Astrocyte (in vitro differentiated cells and primary cell): Measurements from ENCODE around the gene SPIRE1. TPM values are rescaled to one million over a fixed set of nuclear protein-coding genes. Genes with fewer than 3 reads are reported as not detected.
A peak's percentile ranks its signal among the peaks of the same experiment; 100 is the strongest.

ENCODE experiments used
- DNase-seq: peaks from one replicate; pipeline ENCODE4 v3.0.0-alpha.2; 2010; ENCODE audit warnings: low read depth
- FAIRE-seq: peaks from 2 replicates; lab custom pipeline; 2011; peaks lifted over from hg19 to GRCh38; lab: Jason Lieb, UNC
- H2AFZ ChIP-seq: 2 replicates; pipeline ENCODE4 v1.6.0; 2012; ENCODE audit warnings: low read depth, low read length, inconsistent platforms
- H3K27ac ChIP-seq: 2 replicates; pipeline ENCODE4 v1.5.1; 2011; ENCODE audit warnings: low read depth, low read length, inconsistent platforms
- H3K27me3 ChIP-seq: 2 replicates; pipeline ENCODE4 v1.6.0; 2011; ENCODE audit warnings: low read length, inconsistent platforms; ENCODE audit not compliant: insufficient read depth
- H3K36me3 ChIP-seq: 2 replicates; pipeline ENCODE4 v1.5.1; 2011; ENCODE audit warnings: low read length, inconsistent platforms; ENCODE audit not compliant: insufficient read depth
- H3K4me1 ChIP-seq: 2 replicates; pipeline ENCODE4 v1.5.1; 2011; ENCODE audit warnings: low read length, inconsistent platforms; ENCODE audit not compliant: insufficient read depth
- H3K4me2 ChIP-seq: 2 replicates; pipeline ENCODE4 v1.6.0; 2012; ENCODE audit warnings: low read length, inconsistent platforms
- H3K4me3 ChIP-seq: 2 replicates; pipeline ENCODE4 v1.5.1; 2011; ENCODE audit warnings: low read depth, mild to moderate bottlenecking, low read length, inconsistent platforms; ENCODE audit not compliant: insufficient read depth
- H3K79me2 ChIP-seq: 2 replicates; pipeline ENCODE4 v1.6.0; 2012; ENCODE audit warnings: mild to moderate bottlenecking, low read length, inconsistent platforms; ENCODE audit not compliant: insufficient read depth
- H3K9ac ChIP-seq: 2 replicates; pipeline ENCODE4 v1.6.0; 2012; ENCODE audit warnings: mild to moderate bottlenecking, low read length, inconsistent platforms
- H3K9me3 ChIP-seq: 2 replicates; pipeline ENCODE4 v1.5.1; 2012; ENCODE audit warnings: low read depth, mild to moderate bottlenecking, low read length, inconsistent platforms; ENCODE audit not compliant: insufficient read depth
- H4K20me1 ChIP-seq: 2 replicates; pipeline ENCODE4 v1.6.0; 2012; ENCODE audit warnings: low read length, inconsistent platforms; ENCODE audit not compliant: insufficient read depth
- H3K27ac Mint-ChIP-seq: one replicate; pipeline ENCODE4 v1.8.0; 2021; ENCODE audit warnings: mild to moderate bottlenecking, mixed read lengths; ENCODE audit not compliant: unreplicated experiment
- H3K27me3 Mint-ChIP-seq: one replicate; pipeline ENCODE4 v1.8.0; 2021; ENCODE audit warnings: low read depth, mixed read lengths; ENCODE audit not compliant: unreplicated experiment
- H3K36me3 Mint-ChIP-seq: one replicate; pipeline ENCODE4 v1.8.0; 2021; ENCODE audit warnings: low read depth, mixed read lengths; ENCODE audit not compliant: unreplicated experiment
- H3K4me1 Mint-ChIP-seq: one replicate; pipeline ENCODE4 v1.8.0; 2021; ENCODE audit warnings: low read depth, mixed read lengths; ENCODE audit not compliant: unreplicated experiment
- H3K4me3 Mint-ChIP-seq: one replicate; pipeline ENCODE4 v1.8.0; 2021; ENCODE audit warnings: mild to moderate bottlenecking, moderate library complexity, mixed read lengths; ENCODE audit not compliant: unreplicated experiment
- H3K9me3 Mint-ChIP-seq: one replicate; pipeline ENCODE4 v1.8.0; 2021; ENCODE audit warnings: mild to moderate bottlenecking, mixed read lengths; ENCODE audit not compliant: unreplicated experiment
- EZH2 ChIP-seq: IDR thresholded peaks from 2 replicates; pipeline ENCODE4 v1.6.1; 2012; ENCODE audit warnings: mild to moderate bottlenecking, low read length, inconsistent platforms; ENCODE audit not compliant: insufficient read depth
- total RNA-seq: library from RNA; stranded (reverse); gene quantifications from 2 replicates; pipeline ENCODE4 v1.2.1, GENCODE V29; 2021
- TF ChIP-seq, protein P1 (sequence below): IDR thresholded peaks from 2 replicates; pipeline ENCODE4 v1.5.1; 2011; ENCODE audit warnings: low read depth, mild to moderate bottlenecking, inconsistent platforms, low read length, moderate library complexity; ENCODE audit not compliant: insufficient read depth

SPIRE1 gene
- total RNA-seq, 1 donor from 2014 or later, result 42.0 TPM

DNA sequence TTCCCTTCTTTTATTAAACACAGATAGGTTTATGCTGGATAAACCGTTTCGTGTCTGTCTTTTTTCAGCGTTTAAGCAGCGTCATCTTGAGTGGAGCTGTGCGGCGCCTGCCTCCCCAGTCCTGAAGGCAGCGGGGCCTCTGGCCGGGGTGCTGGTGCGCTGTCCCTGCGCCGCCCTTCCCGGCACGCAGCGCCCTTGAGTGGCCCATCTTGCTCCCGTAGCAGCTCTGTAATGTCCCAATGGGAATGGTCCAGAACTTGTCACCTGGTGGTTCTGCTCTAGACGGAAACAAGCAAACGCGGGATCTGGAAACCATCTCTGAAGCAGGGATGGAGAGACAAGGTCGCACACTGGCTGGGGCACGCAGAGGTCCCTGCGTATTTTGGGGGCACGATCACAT lies 225.7 kb downstream of the SPIRE1 start:
- Histone ChIP-seq H3K4me2 (no peak overlapping the region), H2AFZ (no peak overlapping the region), H3K4me1 (no peaks in the 10 kb centered on the region), H3K27ac (no peak overlapping the region), H3K79me2 (no peaks in the 10 kb centered on the region), H3K9me3 (peaks cover 7% of the 10 kb centered on the region), H3K27me3 (no peaks in the 10 kb centered on the region), H4K20me1 (peaks cover 7% of the 10 kb centered on the region), H3K9ac (no peak overlapping the region), H3K36me3 (peaks cover 5% of the 10 kb centered on the region), H3K4me3 (no peak overlapping the region)
- Mint-ChIP-seq H3K36me3 (peaks cover 24% of the 10 kb centered on the region), H3K4me1 (peaks cover 1% of the 10 kb centered on the region), H3K9me3 (no peaks in the 10 kb centered on the region), H3K27me3 (no peaks in the 10 kb centered on the region), H3K4me3 (no peak overlapping the region), H3K27ac (no peak overlapping the region)
- TF ChIP-seq, protein P1, sequence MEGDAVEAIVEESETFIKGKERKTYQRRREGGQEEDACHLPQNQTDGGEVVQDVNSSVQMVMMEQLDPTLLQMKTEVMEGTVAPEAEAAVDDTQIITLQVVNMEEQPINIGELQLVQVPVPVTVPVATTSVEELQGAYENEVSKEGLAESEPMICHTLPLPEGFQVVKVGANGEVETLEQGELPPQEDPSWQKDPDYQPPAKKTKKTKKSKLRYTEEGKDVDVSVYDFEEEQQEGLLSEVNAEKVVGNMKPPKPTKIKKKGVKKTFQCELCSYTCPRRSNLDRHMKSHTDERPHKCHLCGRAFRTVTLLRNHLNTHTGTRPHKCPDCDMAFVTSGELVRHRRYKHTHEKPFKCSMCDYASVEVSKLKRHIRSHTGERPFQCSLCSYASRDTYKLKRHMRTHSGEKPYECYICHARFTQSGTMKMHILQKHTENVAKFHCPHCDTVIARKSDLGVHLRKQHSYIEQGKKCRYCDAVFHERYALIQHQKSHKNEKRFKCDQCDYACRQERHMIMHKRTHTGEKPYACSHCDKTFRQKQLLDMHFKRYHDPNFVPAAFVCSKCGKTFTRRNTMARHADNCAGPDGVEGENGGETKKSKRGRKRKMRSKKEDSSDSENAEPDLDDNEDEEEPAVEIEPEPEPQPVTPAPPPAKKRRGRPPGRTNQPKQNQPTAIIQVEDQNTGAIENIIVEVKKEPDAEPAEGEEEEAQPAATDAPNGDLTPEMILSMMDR, result no peak
- FAIRE-seq (no peak), DNase-seq (no peak)

DNA sequence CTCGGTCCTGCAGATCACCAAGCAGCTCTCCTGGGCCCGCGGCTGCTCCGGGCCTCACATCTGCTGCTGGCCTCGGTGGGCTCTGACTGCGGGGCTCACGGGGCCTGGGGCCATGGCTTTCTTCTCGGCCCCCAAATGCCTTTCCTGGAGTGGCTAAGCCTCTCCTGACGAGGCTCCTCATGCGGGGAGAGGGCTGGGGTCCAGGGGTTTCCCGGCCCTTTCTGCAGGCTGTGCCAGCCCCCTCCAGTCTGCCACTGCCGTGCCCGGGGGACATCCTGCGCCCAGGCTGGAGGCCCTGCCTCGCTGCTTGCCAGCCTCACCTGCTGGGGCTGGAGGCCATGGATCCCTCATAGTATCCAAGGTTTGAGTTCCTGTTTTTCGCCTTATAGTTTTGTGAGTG lies 226.3 kb downstream of the SPIRE1 start:
- no peak for FAIRE-seq
- Histone ChIP-seq H3K27ac (no peak overlapping the region), H3K4me2 (no peak overlapping the region), H3K27me3 (no peaks in the 10 kb centered on the region), H3K4me3 (no peak overlapping the region), H3K9ac (no peak overlapping the region), H3K4me1 (no peaks in the 10 kb centered on the region), H3K79me2 (no peaks in the 10 kb centered on the region), H3K36me3 (peaks cover 8% of the 10 kb centered on the region), H3K9me3 (peaks cover 7% of the 10 kb centered on the region), H4K20me1 (peaks cover 7% of the 10 kb centered on the region), H2AFZ (no peak overlapping the region)
- no peaks in the 10 kb centered on the region for H3K9me3 Mint-ChIP-seq
- no peak overlapping the region for H3K27ac Mint-ChIP-seq
- no peak for TF ChIP-seq EZH2
- TF ChIP-seq, protein P1, result no peak
- H3K27me3 Mint-ChIP-seq, result no peaks in the 10 kb centered on the region
- DNase-seq, result no peak
- peaks cover 22% of the 10 kb centered on the region for H3K36me3 Mint-ChIP-seq
- no peak overlapping the region for H3K4me3 Mint-ChIP-seq
- peaks cover 1% of the 10 kb centered on the region for H3K4me1 Mint-ChIP-seq

DNA sequence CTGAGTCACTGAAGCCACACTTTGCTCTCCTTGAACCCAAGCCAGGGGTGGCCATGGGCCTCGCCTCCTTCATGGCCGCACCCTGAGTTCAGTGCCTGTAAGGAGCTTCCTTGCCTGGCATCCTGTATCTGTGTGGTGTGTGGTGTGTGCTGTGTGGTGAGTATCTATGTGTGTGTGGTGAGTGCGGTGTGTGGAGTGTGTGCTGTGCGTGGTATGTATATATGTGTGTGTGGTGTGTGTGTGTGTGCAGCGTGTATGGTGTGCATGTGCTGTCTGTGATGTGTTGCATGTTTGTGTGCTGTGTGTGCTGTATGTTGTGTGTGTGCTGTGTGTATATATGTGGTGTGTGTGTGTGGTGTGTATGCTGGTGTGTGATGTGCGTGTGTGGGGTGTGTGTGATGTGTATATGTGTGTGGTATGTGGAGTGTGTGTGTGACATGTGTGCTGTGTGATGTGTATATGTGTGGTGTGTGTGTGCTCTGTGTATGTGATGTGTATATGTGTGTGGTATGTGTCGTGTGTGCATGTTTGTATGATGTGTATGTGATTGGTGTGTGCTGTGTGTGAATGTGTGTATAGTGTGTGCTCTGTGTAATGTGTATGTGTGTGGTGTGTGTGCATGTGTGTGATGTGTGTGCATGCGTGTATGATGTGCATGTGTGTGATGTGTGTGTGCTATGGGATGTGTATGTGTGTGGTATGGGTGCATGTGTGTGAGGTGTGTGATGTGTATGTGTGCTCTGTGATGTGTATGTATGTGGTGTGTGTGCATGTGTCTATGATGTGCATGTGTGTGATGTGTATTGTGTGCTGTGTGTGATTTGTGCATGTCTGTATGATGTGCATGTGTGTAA lies 227.5 kb downstream of the SPIRE1 start:
- TF ChIP-seq EZH2, result no peak
- TF ChIP-seq, protein P1, result no peak
- Mint-ChIP-seq H3K4me3 (no peak overlapping the region), H3K9me3 (no peaks in the 10 kb centered on the region), H3K27me3 (no peaks in the 10 kb centered on the region), H3K4me1 (peaks cover 1% of the 10 kb centered on the region), H3K27ac (no peak overlapping the region), H3K36me3 (peaks cover 19% of the 10 kb centered on the region)
- Histone ChIP-seq H3K4me1 (no peaks in the 10 kb centered on the region), H3K4me2 (no peak overlapping the region), H3K9ac (no peak overlapping the region), H4K20me1 (peaks cover 7% of the 10 kb centered on the region), H3K4me3 (no peak overlapping the region), H3K27me3 (no peaks in the 10 kb centered on the region), H3K9me3 (peaks cover 7% of the 10 kb centered on the region), H2AFZ (no peak overlapping the region), H3K27ac (no peak overlapping the region), H3K79me2 (no peaks in the 10 kb centered on the region), H3K36me3 (peaks cover 8% of the 10 kb centered on the region)
- FAIRE-seq, result peak; percentile 50
- no peak for DNase-seq
